ENCODE data around the gene RNASET2.
"Not testable (repeated sequence)": the region's sequence is repeated elsewhere in the genome, so short reads cannot be mapped to it uniquely, and the experiment has no call there.

DNA sequence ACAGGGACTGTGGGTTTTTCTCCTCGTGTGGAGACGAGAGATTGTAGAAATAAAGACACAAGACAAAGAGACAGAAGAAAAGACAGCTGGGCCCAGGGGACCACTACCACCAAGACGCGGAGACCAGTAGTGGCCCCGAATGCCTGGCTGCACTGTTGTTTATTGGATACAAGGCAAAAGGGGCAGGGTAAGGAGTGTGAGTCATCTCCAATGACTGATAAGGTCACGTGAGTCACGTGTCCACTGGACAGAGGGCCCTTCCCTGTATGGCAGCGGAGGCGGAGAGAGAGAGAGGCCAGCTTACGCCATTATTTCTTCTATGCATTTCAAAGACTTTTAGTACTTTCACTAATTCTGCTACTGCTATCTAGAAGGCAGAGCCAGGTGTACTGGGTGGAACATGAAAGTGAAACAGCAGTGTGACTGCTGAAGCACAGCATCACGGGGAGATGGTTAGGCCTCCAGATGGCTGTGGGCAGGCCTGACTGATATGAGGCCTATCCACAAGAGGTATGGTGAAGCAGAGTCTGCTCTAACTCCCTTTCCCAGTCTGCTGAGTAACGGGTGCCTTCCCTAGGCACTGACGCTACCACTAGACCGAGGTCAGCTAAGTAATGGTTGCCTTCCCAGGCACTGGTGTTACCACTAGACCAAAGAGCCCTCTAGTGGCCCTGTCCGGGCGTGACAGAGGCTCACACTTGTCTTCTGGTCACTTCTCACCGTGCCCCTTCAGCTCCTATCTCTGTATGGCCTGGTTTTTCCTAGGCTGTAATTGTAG lies 5.3 kb downstream of the RNASET2 start:
- TF ChIP-seq, protein P1, sequence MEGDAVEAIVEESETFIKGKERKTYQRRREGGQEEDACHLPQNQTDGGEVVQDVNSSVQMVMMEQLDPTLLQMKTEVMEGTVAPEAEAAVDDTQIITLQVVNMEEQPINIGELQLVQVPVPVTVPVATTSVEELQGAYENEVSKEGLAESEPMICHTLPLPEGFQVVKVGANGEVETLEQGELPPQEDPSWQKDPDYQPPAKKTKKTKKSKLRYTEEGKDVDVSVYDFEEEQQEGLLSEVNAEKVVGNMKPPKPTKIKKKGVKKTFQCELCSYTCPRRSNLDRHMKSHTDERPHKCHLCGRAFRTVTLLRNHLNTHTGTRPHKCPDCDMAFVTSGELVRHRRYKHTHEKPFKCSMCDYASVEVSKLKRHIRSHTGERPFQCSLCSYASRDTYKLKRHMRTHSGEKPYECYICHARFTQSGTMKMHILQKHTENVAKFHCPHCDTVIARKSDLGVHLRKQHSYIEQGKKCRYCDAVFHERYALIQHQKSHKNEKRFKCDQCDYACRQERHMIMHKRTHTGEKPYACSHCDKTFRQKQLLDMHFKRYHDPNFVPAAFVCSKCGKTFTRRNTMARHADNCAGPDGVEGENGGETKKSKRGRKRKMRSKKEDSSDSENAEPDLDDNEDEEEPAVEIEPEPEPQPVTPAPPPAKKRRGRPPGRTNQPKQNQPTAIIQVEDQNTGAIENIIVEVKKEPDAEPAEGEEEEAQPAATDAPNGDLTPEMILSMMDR (IDR thresholded peaks at IDR 0.05), result peak; percentile 31 to 69 (median 58)
- TF ChIP-seq POLR2A (IDR thresholded peaks at IDR 0.05), result not testable (repeated sequence)

Measured in Peyer's patch (tissue), 4 donors.